Mammary epithelial cell (primary cell): ENCODE data around the gene KANK4.

ENCODE experiments used
- CTCF ChIP-seq, 2 donors: IDR thresholded peaks in 1 of 2; conservative IDR thresholded peaks in 1 of 2; 2 replicates each; pipeline ENCODE4 v1.5.1; 2011 to 2012; ENCODE audit warnings: inconsistent platforms in 2 of 2, low read length in 2 of 2, mild to moderate bottlenecking in 2 of 2, control low read depth in 1 of 2, low read depth in 1 of 2; ENCODE audit not compliant: insufficient read depth in 1 of 2; ENCODE audit errors: extremely low read depth in 1 of 2
- EZH2 ChIP-seq: IDR thresholded peaks from 2 replicates; pipeline ENCODE4 v1.6.1; 2012; ENCODE audit warnings: low read length, inconsistent platforms, borderline replicate concordance

DNA sequence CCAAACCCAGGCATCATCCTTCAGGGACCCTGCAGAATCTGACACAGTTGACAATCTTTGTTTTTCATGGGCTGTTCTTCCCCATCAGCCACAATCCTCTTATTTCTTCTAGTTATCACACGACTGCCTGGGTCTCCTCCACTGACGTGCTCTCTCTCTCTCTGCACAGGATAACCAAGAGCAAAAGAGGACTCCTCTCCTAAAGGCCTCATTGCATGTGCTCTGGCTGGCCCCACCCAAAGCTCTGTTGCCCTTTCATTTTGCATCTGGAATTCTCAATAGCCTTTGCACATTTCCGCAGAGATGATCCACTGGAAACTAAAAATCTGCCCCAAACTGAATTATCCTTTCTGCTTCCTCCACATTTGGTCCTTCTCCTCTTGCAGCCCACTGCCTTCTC, 58.5 kb downstream of the KANK4 start:
- no peak for TF ChIP-seq CTCF (conservative IDR thresholded peaks at IDR 0.05 in 1 of 2, IDR thresholded peaks at IDR 0.05 in 1 of 2; ENCODE audit: extremely low read depth in 1 of 2, insufficient read depth in 1 of 2, low read depth in 1 of 2, low read length in 2 of 2)
- no peak for TF ChIP-seq EZH2
